CD8-positive, alpha-beta memory T cell (primary cell): ENCODE measurements around the gene STK32B. TPM values are rescaled to one million over a fixed set of nuclear protein-coding genes. Genes with fewer than 3 reads are reported as not detected.

Experiments
- CTCF ChIA-PET: fragments of 350-600 bp; sonication (Branson Sonifier 250); formaldehyde crosslinking; loops from one replicate; lab custom pipeline; 2021; ENCODE audit warnings: antibody characterized with exemption; lab: Charles Lee
- POLR2A ChIA-PET: fragments of 350-600 bp; sonication (Branson Sonifier 250); formaldehyde crosslinking; loops from one replicate; lab custom pipeline; 2021; ENCODE audit warnings: antibody characterized with exemption; lab: Charles Lee
- DNase-seq, 5 donors: peaks; one replicate each; pipeline versions ENCODE4 v3.0.0 to v3.0.0-alpha.2; 2020 to 2022; ENCODE audit warnings: mixed read lengths in 1 of 5
- H3K27ac ChIP-seq: one replicate; pipeline ENCODE4 v1.7.0; 2013; ENCODE audit warnings: low read depth, mild to moderate bottlenecking, low read length, moderate library complexity
- H3K27me3 ChIP-seq: 2 replicates; pipeline ENCODE4 v1.7.0; 2013; ENCODE audit warnings: low read length, mild to moderate bottlenecking; ENCODE audit not compliant: insufficient read depth, poor library complexity, severe bottlenecking
- H3K36me3 ChIP-seq: 2 replicates; pipeline ENCODE4 v1.7.0; 2013; ENCODE audit warnings: mild to moderate bottlenecking, low read length, moderate library complexity; ENCODE audit not compliant: insufficient read depth
- H3K4me1 ChIP-seq: 2 replicates; pipeline ENCODE4 v1.7.0; 2013; ENCODE audit warnings: mild to moderate bottlenecking, low read length, moderate library complexity; ENCODE audit not compliant: insufficient read depth
- H3K4me3 ChIP-seq: 2 replicates; pipeline ENCODE4 v1.7.0; 2013; ENCODE audit warnings: mild to moderate bottlenecking, low read length
- H3K9me3 ChIP-seq: 2 replicates; pipeline ENCODE4 v1.7.0; 2013; ENCODE audit warnings: mild to moderate bottlenecking, low read length
- H3K27ac Mint-ChIP-seq, 8 donors: one replicate each; pipeline ENCODE4 v1.8.0; 2020 to 2021; ENCODE audit warnings: mixed read lengths in 8 of 8, mild to moderate bottlenecking in 6 of 8, inconsistent platforms in 3 of 8, moderate library complexity in 3 of 8
- H3K27me3 Mint-ChIP-seq, 2 donors: one replicate each; pipeline ENCODE4 v1.8.0; 2020 to 2021; ENCODE audit warnings: mixed read lengths in 2 of 2, mild to moderate bottlenecking in 1 of 2, moderate library complexity in 1 of 2
- H3K36me3 Mint-ChIP-seq, 3 donors: one replicate each; pipeline ENCODE4 v1.8.0; 2020 to 2021; ENCODE audit warnings: mixed read lengths in 3 of 3, inconsistent platforms in 1 of 3, mild to moderate bottlenecking in 1 of 3
- H3K4me1 Mint-ChIP-seq, 3 donors: one replicate each; pipeline ENCODE4 v1.8.0; 2020 to 2021; ENCODE audit warnings: mixed read lengths in 3 of 3, inconsistent platforms in 1 of 3, mild to moderate bottlenecking in 1 of 3
- H3K4me3 Mint-ChIP-seq, 7 donors: one replicate each; pipeline ENCODE4 v1.8.0; 2020 to 2021; ENCODE audit warnings: mixed read lengths in 7 of 7, mild to moderate bottlenecking in 6 of 7, moderate library complexity in 4 of 7, inconsistent platforms in 2 of 7
- H3K9me3 Mint-ChIP-seq, 5 donors: one replicate each; pipeline ENCODE4 v1.8.0; 2020 to 2022; ENCODE audit warnings: mixed read lengths in 5 of 5, mild to moderate bottlenecking in 3 of 5, moderate library complexity in 2 of 5, inconsistent platforms in 1 of 5
- polyA plus RNA-seq: library from polyadenylated mRNA; unstranded; fragments of 300-500 nt; fragmentation: Illumina TruSeq; gene quantifications from one replicate; pipeline ENCODE4 v1.2.3, GENCODE V29; 2021
- total RNA-seq, 2 experiments: library from RNA; stranded (reverse); gene quantifications; one replicate each; pipeline ENCODE4 v1.2.3, GENCODE V29; 2021

STK32B gene
- total and polyA plus RNA-seq, 3 experiments from 2014 or later, result not detected

DNA sequence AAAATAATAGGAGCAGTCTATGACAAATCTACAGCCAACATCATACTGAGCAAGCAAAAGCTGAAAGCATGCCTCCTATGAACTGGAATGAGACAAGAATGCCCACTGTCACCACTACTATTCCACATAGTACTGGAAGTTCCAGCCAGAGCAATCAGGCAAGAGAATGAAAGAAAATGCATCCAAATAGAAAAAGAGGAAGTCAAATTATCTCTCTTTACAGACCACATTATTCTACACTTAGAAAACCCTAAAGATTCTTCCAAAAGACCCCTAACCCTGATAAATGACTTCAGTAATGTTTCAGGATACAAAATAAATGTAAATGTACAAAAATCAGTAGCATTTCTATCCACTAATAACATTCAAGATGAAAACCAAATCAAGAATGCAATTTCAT is 249.0 kb downstream of the STK32B start:
- ChIA-PET CTCF (no interaction called here), POLR2A (no interaction called here)
- no peak for DNase-seq
- Histone ChIP-seq H3K4me3 (no peak overlapping the region), H3K4me1 (no peaks in the 10 kb centered on the region), H3K9me3 (no peaks in the 10 kb centered on the region), H3K36me3 (no peaks in the 10 kb centered on the region), H3K27me3 (no peaks in the 10 kb centered on the region), H3K27ac (no peak overlapping the region)
- Mint-ChIP-seq H3K9me3 (peaks cover 3 to 5% (median 4%) of the 10 kb centered on the region in 5 donors), H3K4me3 (no peak overlapping the region), H3K4me1 (no peaks in the 10 kb centered on the region), H3K27ac (no peak overlapping the region), H3K36me3 (no peaks in the 10 kb centered on the region), H3K27me3 (peaks cover 2 to 4% of the 10 kb centered on the region in 2 donors)

DNA sequence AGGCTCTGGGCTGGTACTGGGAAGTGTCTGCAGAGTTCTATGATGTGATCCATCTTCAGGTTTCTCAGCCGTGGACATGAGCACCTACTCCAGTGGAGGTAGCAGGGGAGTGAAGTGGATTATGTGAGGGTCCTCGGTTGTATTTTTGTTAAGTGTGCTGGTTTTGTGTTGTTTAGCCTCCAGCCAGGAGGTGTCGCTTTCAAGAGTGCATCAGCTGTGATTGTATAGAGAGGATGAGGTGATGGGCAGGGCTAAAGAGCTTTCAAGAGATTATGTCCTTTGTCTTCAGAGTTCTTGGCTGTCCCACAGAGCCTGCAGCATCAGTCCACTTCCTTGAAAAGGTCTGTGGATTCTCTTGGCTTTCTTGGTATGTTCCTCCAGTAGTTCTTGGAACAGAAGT is 256.6 kb downstream of the STK32B start:
- Histone ChIP-seq H3K27me3 (no peaks in the 10 kb centered on the region), H3K4me3 (no peak overlapping the region), H3K36me3 (no peaks in the 10 kb centered on the region), H3K9me3 (no peaks in the 10 kb centered on the region), H3K27ac (no peak overlapping the region), H3K4me1 (no peaks in the 10 kb centered on the region)
- Mint-ChIP-seq H3K4me1 (no peaks in the 10 kb centered on the region), H3K4me3 (no peak overlapping the region), H3K9me3 (peaks cover 2 to 15% (median 6%) of the 10 kb centered on the region in 5 donors), H3K27ac (no peak overlapping the region), H3K27me3 (peaks cover 2 to 9% of the 10 kb centered on the region in 2 donors), H3K36me3 (no peaks in the 10 kb centered on the region)
- DNase-seq, result no peak
- CTCF ChIA-PET, result no interaction called here
- POLR2A ChIA-PET, result no interaction called here

DNA sequence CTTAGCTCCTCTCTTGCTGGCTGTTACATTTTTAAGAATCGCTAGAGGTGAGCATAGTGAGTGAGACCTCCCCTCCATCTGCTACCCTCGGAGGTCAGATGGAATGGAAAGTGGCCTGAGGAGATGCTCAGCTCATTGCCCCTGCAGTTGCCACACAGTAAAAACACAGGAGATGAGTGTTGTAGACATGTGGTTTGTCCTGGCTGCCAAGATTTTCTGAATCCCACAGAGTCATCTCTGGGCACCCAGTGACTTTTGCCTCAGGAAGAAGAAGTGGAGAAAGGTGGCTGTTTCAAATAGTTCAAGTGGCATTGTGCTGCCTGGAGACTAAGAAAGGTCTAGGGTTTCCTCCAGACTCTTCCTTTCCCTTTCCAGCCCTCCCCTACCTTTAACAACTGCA is 271.0 kb downstream of the STK32B start:
- DNase-seq, result no peak
- H3K27ac ChIP-seq, result no peak overlapping the region
- no peak overlapping the region for H3K27ac Mint-ChIP-seq
- CTCF ChIA-PET, result no interaction called here
- no peaks in the 10 kb centered on the region for H3K36me3 ChIP-seq
- no peaks in the 10 kb centered on the region for H3K4me1 Mint-ChIP-seq
- H3K36me3 Mint-ChIP-seq, result no peaks in the 10 kb centered on the region
- no peak overlapping the region for H3K4me3 Mint-ChIP-seq
- POLR2A ChIA-PET, result no interaction called here
- peaks cover 0 to 3% of the 10 kb centered on the region in 2 donors for H3K27me3 Mint-ChIP-seq
- no peaks in the 10 kb centered on the region for H3K9me3 ChIP-seq
- H3K4me1 ChIP-seq, result no peaks in the 10 kb centered on the region
- peaks cover 2 to 9% (median 3%) of the 10 kb centered on the region in 5 donors for H3K9me3 Mint-ChIP-seq
- H3K27me3 ChIP-seq, result no peaks in the 10 kb centered on the region
- no peak overlapping the region for H3K4me3 ChIP-seq

DNA sequence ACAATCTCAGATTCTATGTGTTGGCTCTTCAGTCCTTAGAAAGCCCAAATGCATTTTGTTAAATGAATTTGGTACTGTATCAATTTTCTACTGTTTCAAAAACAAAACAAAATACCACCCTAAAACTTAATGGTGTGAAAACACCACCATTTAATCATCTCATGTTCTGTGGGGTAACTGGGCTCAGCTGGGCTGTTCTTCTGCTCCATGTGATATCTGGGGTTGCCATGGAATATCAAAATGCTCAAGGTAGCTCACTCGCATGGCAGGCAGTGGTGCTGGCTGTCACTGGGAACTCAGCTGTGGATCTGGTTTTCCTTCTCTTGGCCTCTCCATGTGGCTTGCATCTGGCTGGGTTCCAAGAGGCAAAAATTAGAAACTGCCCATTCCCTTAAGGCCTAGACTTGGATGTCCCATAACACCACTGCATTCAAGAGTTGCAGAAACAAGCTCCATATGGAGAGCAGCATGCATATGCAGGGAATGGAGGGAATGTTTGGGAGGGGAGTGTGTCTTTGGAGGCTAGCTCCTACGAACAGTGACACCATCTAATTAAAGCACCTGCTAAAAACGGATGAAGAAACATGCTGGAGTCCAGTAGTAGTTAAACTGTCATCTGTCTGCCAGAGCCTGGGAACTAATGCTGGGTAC is 279.2 kb downstream of the STK32B start:
- POLR2A ChIA-PET, result no interaction called here
- peaks cover 0 to 3% of the 10 kb centered on the region in 2 donors for H3K27me3 Mint-ChIP-seq
- H3K4me1 Mint-ChIP-seq, result no peaks in the 10 kb centered on the region
- Histone ChIP-seq H3K4me1 (no peaks in the 10 kb centered on the region), H3K9me3 (no peaks in the 10 kb centered on the region), H3K4me3 (no peak overlapping the region), H3K27ac (no peak overlapping the region), H3K36me3 (no peaks in the 10 kb centered on the region), H3K27me3 (no peaks in the 10 kb centered on the region)
- CTCF ChIA-PET, result no interaction called here
- H3K4me3 Mint-ChIP-seq, result no peak overlapping the region
- no peaks in the 10 kb centered on the region for H3K36me3 Mint-ChIP-seq
- no peak for DNase-seq
- no peak overlapping the region for H3K27ac Mint-ChIP-seq
- H3K9me3 Mint-ChIP-seq, result peaks cover 2 to 5% (median 5%) of the 10 kb centered on the region in 5 donors

DNA sequence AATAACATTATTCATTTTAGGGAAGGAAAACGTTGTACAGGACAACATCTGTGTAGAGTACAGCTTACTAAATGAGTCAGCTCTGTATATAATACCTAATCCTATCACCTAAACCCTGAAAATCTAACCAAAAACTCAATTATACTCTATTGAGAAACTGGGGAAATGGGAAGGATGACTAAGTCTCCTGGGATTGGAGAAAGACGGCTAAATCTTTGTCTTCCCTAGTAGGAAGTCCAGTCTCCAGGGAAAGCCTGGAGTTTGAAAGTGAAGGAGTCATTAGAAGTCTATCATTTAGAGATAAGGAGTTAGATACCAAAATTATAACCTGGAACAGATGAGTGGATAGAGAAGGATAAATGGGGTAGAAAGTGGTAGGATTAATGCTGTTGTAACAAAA is 286.5 kb downstream of the STK32B start:
- Histone ChIP-seq H3K36me3 (no peaks in the 10 kb centered on the region), H3K27me3 (no peaks in the 10 kb centered on the region), H3K9me3 (no peaks in the 10 kb centered on the region), H3K27ac (no peak overlapping the region), H3K4me1 (no peaks in the 10 kb centered on the region), H3K4me3 (no peak overlapping the region)
- H3K27me3 Mint-ChIP-seq, result peaks cover 3% of the 10 kb centered on the region in 2 donors
- H3K4me1 Mint-ChIP-seq, result no peaks in the 10 kb centered on the region
- H3K36me3 Mint-ChIP-seq, result no peaks in the 10 kb centered on the region
- POLR2A ChIA-PET, result no interaction called here
- no peak overlapping the region for H3K27ac Mint-ChIP-seq
- no peak for DNase-seq
- peaks cover 2 to 11% (median 2%) of the 10 kb centered on the region in 5 donors for H3K9me3 Mint-ChIP-seq
- H3K4me3 Mint-ChIP-seq, result no peak overlapping the region
- CTCF ChIA-PET, result no interaction called here

DNA sequence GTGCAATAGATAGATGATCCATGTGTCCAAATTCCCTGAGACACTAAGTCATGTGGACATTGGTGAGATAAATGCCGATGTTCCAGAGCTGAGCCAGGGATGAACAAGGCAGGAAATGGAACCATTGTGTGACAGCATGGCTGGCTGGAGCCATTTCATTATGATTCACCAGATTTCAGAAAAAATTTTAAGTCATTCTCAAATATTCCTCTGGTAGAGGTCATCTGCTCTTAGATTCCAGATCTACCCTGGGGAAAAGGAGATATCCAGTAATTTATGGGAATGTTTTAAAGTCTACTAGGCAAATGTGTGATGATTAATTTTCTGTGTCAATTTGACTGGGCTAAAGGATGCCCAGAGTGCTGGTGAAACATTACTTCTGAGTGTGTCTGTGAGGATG is 287.3 kb downstream of the STK32B start:
- CTCF ChIA-PET, result no interaction called here

DNA sequence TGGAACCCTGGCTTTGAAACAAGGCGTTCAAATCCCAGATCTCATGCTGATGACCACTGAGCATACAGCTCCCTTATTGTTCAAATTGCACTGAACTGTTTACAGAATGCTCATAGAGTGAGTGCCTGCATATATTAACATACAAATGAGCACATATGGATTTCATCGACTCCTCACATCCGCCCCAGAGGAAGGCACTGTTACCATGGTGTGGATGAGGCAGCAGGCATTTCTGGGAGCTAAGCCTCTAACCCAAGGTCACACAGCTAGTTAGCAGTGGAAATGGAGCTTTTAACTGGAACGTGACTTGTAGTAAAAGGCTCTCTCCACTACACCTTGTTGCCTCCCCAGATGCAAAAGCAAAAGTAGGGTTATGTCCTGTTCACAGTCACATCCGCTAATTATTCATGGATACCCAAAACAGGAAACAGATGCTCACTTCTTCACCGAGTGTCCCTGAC is 289.7 kb downstream of the STK32B start:
- H3K9me3 Mint-ChIP-seq, result peaks cover 0 to 11% (median 5%) of the 10 kb centered on the region in 5 donors
- H3K27me3 Mint-ChIP-seq, result peaks cover 0 to 1% of the 10 kb centered on the region in 2 donors
- H3K36me3 Mint-ChIP-seq, result no peaks in the 10 kb centered on the region
- POLR2A ChIA-PET, result no interaction called here
- H3K27me3 ChIP-seq, result no peaks in the 10 kb centered on the region
- DNase-seq, result no peak
- CTCF ChIA-PET, result no interaction called here
- H3K4me1 Mint-ChIP-seq, result no peaks in the 10 kb centered on the region
- no peak overlapping the region for H3K27ac Mint-ChIP-seq
- H3K4me3 Mint-ChIP-seq, result no peak overlapping the region
- no peaks in the 10 kb centered on the region for H3K9me3 ChIP-seq
- H3K4me1 ChIP-seq, result no peaks in the 10 kb centered on the region
- H3K4me3 ChIP-seq, result no peak overlapping the region
- H3K36me3 ChIP-seq, result no peaks in the 10 kb centered on the region
- H3K27ac ChIP-seq, result no peak overlapping the region

More for the DNA sequence above, 287.3 kb downstream of the STK32B start:
- no peaks in the 10 kb centered on the region for H3K4me1 ChIP-seq
- H3K4me3 Mint-ChIP-seq, result no peak overlapping the region
- no peaks in the 10 kb centered on the region for H3K27me3 ChIP-seq
- no peak for DNase-seq
- H3K4me3 ChIP-seq, result no peak overlapping the region
- H3K36me3 ChIP-seq, result no peaks in the 10 kb centered on the region
- peaks cover 2 to 11% (median 2%) of the 10 kb centered on the region in 5 donors for H3K9me3 Mint-ChIP-seq
- H3K27me3 Mint-ChIP-seq, result peaks cover 3% of the 10 kb centered on the region in 2 donors
- H3K27ac Mint-ChIP-seq, result no peak overlapping the region
- H3K36me3 Mint-ChIP-seq, result no peaks in the 10 kb centered on the region
- POLR2A ChIA-PET, result no interaction called here
- no peaks in the 10 kb centered on the region for H3K9me3 ChIP-seq
- no peaks in the 10 kb centered on the region for H3K4me1 Mint-ChIP-seq
- no peak overlapping the region for H3K27ac ChIP-seq

DNA sequence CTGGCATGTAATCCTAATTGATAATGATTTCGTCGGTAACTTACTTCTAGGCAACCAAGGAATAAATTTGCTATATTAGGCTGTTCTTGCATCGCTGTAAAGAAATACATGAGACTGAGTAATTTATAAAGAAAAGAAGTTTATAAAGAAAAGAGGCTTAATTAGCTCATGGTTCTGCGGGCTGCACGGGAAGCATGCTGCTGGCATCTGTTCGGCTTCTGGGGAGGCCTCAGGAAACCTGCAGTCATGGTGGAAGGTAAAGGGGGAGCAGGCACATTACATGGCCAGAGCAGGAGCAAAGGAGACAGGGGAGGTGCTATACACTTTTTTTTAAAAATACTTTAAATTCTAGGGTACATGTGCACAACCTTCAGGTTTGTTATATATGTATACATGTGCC is 290.2 kb downstream of the STK32B start:
- Mint-ChIP-seq H3K9me3 (peaks cover 0 to 7% (median 5%) of the 10 kb centered on the region in 5 donors), H3K4me3 (no peak overlapping the region), H3K27me3 (no peaks in the 10 kb centered on the region), H3K4me1 (no peaks in the 10 kb centered on the region), H3K27ac (no peak overlapping the region), H3K36me3 (no peaks in the 10 kb centered on the region)
- H3K27ac ChIP-seq, result no peak overlapping the region
- H3K27me3 ChIP-seq, result no peaks in the 10 kb centered on the region
- no peaks in the 10 kb centered on the region for H3K4me1 ChIP-seq
- H3K36me3 ChIP-seq, result no peaks in the 10 kb centered on the region
- H3K9me3 ChIP-seq, result no peaks in the 10 kb centered on the region
- DNase-seq, result no peak
- ChIA-PET POLR2A (no interaction called here), CTCF (no interaction called here)
- no peak overlapping the region for H3K4me3 ChIP-seq
